HCT116 (cell line): Measurements from ENCODE around the gene DCTN4. TPM values are rescaled to one million over a fixed set of nuclear protein-coding genes. Genes with fewer than 3 reads are reported as not detected.
A peak's percentile ranks its signal among the peaks of the same experiment; 100 is the strongest.

ENCODE experiments used
- ATAC-seq: fragments of 200-7000 bp; cut with Tn5 transposase; 2 replicates; pipeline ENCODE4 v1.9.1; 2020; ENCODE audit warnings: mild to moderate bottlenecking, moderate library complexity
- BruUV-seq: library from RNA; stranded (reverse); fragments of 400-500 nt; replicated peaks from 2 replicates; lab custom pipeline; 2021; lab: Mats Ljungman, UMichigan
- CTCF ChIA-PET: fragments of 300-600 bp; sonication (Branson Sonifier 250); formaldehyde crosslinking; loops from one replicate; lab custom pipeline; 2021; ENCODE audit warnings: antibody characterized with exemption; lab: Charles Lee
- POLR2A ChIA-PET: fragments of 300-600, 350-600 bp; sonication (Branson Sonifier 250); formaldehyde crosslinking; loops from one replicate; lab custom pipeline; 2021; ENCODE audit warnings: antibody characterized with exemption; lab: Charles Lee
- RAD21 ChIA-PET, 2 experiments: fragments of 300-600 bp; sonication (Branson Sonifier 250); formaldehyde crosslinking; loops; one replicate each; lab custom pipeline; 2023; ENCODE audit warnings: low total read pairs in 2 of 2; ENCODE audit not compliant: uncharacterized antibody in 2 of 2, unreplicated experiment in 2 of 2, low non-redundant PET in 1 of 2; lab: Charles Lee
- DNase-seq: peaks from one replicate; pipeline ENCODE4 v3.0.0-alpha.2; 2010; ENCODE audit warnings: low read depth, low spot score
- H2AFZ ChIP-seq: fragments of 200-600 bp; shearing (Covaris generic), sonication (generic); 2 replicates; pipeline ENCODE4 v1.6.1; 2017; ENCODE audit warnings: low read depth, mixed run types, mixed read lengths, antibody characterized with exemption, low read length; ENCODE audit not compliant: poor library complexity, severe bottlenecking
- H3K27ac ChIP-seq: 2 replicates; pipeline ENCODE4 v1.5.1; 2012; ENCODE audit warnings: low read depth, low read length
- H3K27me3 ChIP-seq: fragments of 200-600 bp; sonication (generic); 2 replicates; pipeline ENCODE4 v1.6.1; 2016; ENCODE audit warnings: mixed run types, low read length, mixed read lengths; ENCODE audit not compliant: insufficient read depth
- H3K36me3 ChIP-seq, 2 experiments: fragments of 200-500 bp in 1 of 2; fragments of 200-600 bp in 1 of 2; sonication (Bioruptor generic) in 1 of 2; sonication (generic) in 1 of 2; 2 replicates each; pipeline versions ENCODE4 v1.5.1 to v1.6.1; 2014 to 2016; ENCODE audit warnings: low read length in 2 of 2, inconsistent platforms in 1 of 2, mixed read lengths in 1 of 2, mixed run types in 1 of 2; ENCODE audit not compliant: insufficient read depth in 2 of 2, control insufficient read depth in 1 of 2
- H3K4me1 ChIP-seq, 2 experiments: fragments of 200-600 bp in 1 of 2; sonication (generic) in 1 of 2; 2 replicates each; pipeline versions ENCODE4 v1.5.1 to v1.6.1; 2012 to 2017; ENCODE audit warnings: low read length in 2 of 2, inconsistent platforms in 1 of 2, mild to moderate bottlenecking in 1 of 2, mixed read lengths in 1 of 2, mixed run types in 1 of 2, moderate library complexity in 1 of 2; ENCODE audit not compliant: insufficient read depth in 2 of 2, control insufficient read depth in 1 of 2
- H3K4me2 ChIP-seq: fragments of 200-600 bp; sonication (generic); 2 replicates; pipeline ENCODE4 v1.6.1; 2017; ENCODE audit warnings: mixed run types, low read length, mixed read lengths
- H3K4me3 ChIP-seq, 2 experiments: fragments of 200-600 bp in 1 of 2; sonication (generic) in 1 of 2; replicated peaks in 1 of 2; 2 replicates each; pipeline ENCODE4 v1.5.1; 2011 to 2016; ENCODE audit warnings: low read length in 2 of 2, control low read depth in 1 of 2, low read depth in 1 of 2, mild to moderate bottlenecking in 1 of 2, mixed read lengths in 1 of 2, mixed run types in 1 of 2
- H3K79me2 ChIP-seq: fragments of 200-600 bp; sonication (generic); 2 replicates; pipeline ENCODE4 v1.6.1; 2017; ENCODE audit warnings: mild to moderate bottlenecking, mixed run types, low read length, moderate library complexity, mixed read lengths; ENCODE audit not compliant: insufficient read depth
- H3K9ac ChIP-seq: fragments of 200-600 bp; sonication (generic); 2 replicates; pipeline ENCODE4 v1.6.1; 2016; ENCODE audit warnings: low read length, mixed read lengths
- H3K9me2 ChIP-seq: fragments of 200-600 bp; sonication (generic), shearing (Covaris generic); 2 replicates; pipeline ENCODE4 v1.6.1; 2017; ENCODE audit warnings: mixed run types, mild to moderate bottlenecking, moderate library complexity; ENCODE audit not compliant: insufficient read depth
- H3K9me3 ChIP-seq, 2 experiments: fragments of 200-500 bp in 1 of 2; fragments of 200-600 bp in 1 of 2; sonication (Bioruptor generic) in 1 of 2; sonication (generic) in 1 of 2; 2 replicates each; pipeline ENCODE4 v1.6.1; 2014 to 2017; ENCODE audit warnings: low read length in 2 of 2, mixed read lengths in 2 of 2, inconsistent platforms in 1 of 2, low read depth in 1 of 2, mild to moderate bottlenecking in 1 of 2, mixed run types in 1 of 2, moderate library complexity in 1 of 2; ENCODE audit not compliant: control insufficient read depth in 1 of 2, insufficient read depth in 1 of 2
- H4K20me1 ChIP-seq: fragments of 200-600 bp; sonication (generic), shearing (Covaris generic); 2 replicates; pipeline ENCODE4 v1.6.1; 2017; ENCODE audit warnings: mixed run types, mild to moderate bottlenecking, moderate library complexity; ENCODE audit not compliant: insufficient read depth
- EGR1 ChIP-seq: IDR thresholded peaks from 2 replicates; pipeline ENCODE4 v1.6.1; 2012; ENCODE audit warnings: low read depth
- ELF1 ChIP-seq: IDR thresholded peaks from 2 replicates; pipeline ENCODE4 v1.6.1; 2012; ENCODE audit warnings: low read depth, borderline replicate concordance
- EZH2 ChIP-seq: fragments of 200-600 bp; sonication (generic); IDR thresholded peaks from 2 replicates; pipeline ENCODE4 v1.6.1; 2017; ENCODE audit warnings: antibody characterized with exemption, mixed run types
- JUND ChIP-seq: IDR thresholded peaks from 2 replicates; pipeline ENCODE4 v1.6.1; 2012
- POLR2AphosphoS5 ChIP-seq: IDR thresholded peaks from 2 replicates; pipeline ENCODE4 v1.6.1; 2011; ENCODE audit warnings: mild to moderate bottlenecking, low read depth, low read length, moderate library complexity
- RAD21 ChIP-seq: IDR thresholded peaks from 2 replicates; pipeline ENCODE4 v1.6.1; 2012; ENCODE audit warnings: low read depth, mild to moderate bottlenecking
- SRF ChIP-seq: IDR thresholded peaks from 2 replicates; pipeline ENCODE4 v1.6.1; 2012; ENCODE audit warnings: low read depth
- TCF7L2 ChIP-seq: IDR thresholded peaks from 2 replicates; pipeline ENCODE4 v1.7.0; 2011; ENCODE audit warnings: borderline replicate concordance, inconsistent platforms; ENCODE audit not compliant: insufficient read depth, insufficient read length; ENCODE audit errors: extremely low read depth
- YY1 ChIP-seq: IDR thresholded peaks from 2 replicates; pipeline ENCODE4 v1.6.1; 2011; ENCODE audit warnings: low read length, low read depth, moderate library complexity, mild to moderate bottlenecking; ENCODE audit not compliant: insufficient replicate concordance; ENCODE audit errors: extremely low read depth
- ZFX ChIP-seq: fragments of 450-650 bp; IDR thresholded peaks from 2 replicates; pipeline ENCODE4 v1.6.1; 2017
- intact Hi-C: fragments of 100-400 bp; cut with micrococcal nuclease; formaldehyde crosslinking; loops from 2 replicates; pipeline ENCODE4 v1.10.0; 2022
- total RNA-seq: library from RNA; stranded (reverse); gene quantifications from one replicate; pipeline ENCODE4 v1.2.1, GENCODE V29; 2021; ENCODE audit not compliant: unreplicated experiment

Gene DCTN4
- total RNA-seq, 1 experiment from 2014 or later: 78.8 TPM

DNA sequence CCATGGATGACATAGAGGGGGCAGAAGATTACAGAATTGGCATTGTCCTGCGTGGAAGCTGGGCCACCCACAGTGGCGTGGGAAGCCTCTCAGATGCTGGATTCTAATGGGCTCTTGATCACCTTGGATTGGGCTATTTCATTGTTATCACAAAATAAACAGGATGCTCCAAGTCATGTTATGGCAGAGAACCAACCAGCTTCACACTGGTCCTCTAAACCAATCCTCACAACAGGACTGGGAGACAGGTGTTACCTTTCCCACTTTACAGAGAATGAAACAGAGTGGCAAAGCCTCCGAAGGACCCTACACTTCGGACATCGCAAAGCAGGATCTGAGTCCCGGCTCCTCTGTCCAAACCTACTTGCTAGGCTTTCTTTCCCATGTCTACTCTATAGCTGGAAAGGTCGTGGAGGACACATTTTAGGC lies 19.3 kb upstream of the DCTN4 start:
- peak; percentile 18; the same call in 1 of the 2 replicates for ATAC-seq
- ChIA-PET POLR2A (interaction anchor here (1.0 to 2.5 kb wide), 6 partner anchors 9 to 24 kb away, joined by 3 to 9 read pairs (median 4); partner anchors contain the start of gene DCTN4), RAD21 (interaction anchor here in 1 of 2 experiments (0.6 to 1.2 kb wide), 2 partner anchors 77 to 927 kb away, joined by 3 read pairs; partner anchors contain the start of gene RBM22), CTCF (interaction anchor here (0.7 to 1.4 kb wide), 2 partner anchors 23 to 328 kb away, joined by 3 read pairs; partner anchors contain the start of gene RPS14)
- H3K9ac ChIP-seq: peak overlapping the region; percentile 73
- intact Hi-C loops: loop anchor here (2.0 to 5.0 kb wide), 2 partner anchors 19 to 216 kb away; partner anchors contain the start of gene DCTN4
- no peaks in the 10 kb centered on the region for H3K36me3 ChIP-seq
- TF ChIP-seq ELF1 (no peak), RAD21 (no peak), EZH2 (no peak), TCF7L2 (no peak), JUND (no peak), YY1 (no peak), POLR2AphosphoS5 (no peak), SRF (no peak), ZFX (no peak), EGR1 (no peak)
- DNase-seq: no peak
- H3K4me3 ChIP-seq: peak overlapping the region; percentile 74 to 85
- H3K27ac ChIP-seq: peak overlapping the region; percentile 89
- peaks cover 40 to 52% of the 10 kb centered on the region in 2 experiments for H3K4me1 ChIP-seq
- no peaks in the 10 kb centered on the region for H4K20me1 ChIP-seq
- H3K9me3 ChIP-seq: no peaks in the 10 kb centered on the region
- H3K9me2 ChIP-seq: no peaks in the 10 kb centered on the region; the same call in 1 of the 2 replicates
- H3K4me2 ChIP-seq: peak overlapping the region; percentile 94
- H2AFZ ChIP-seq: peak overlapping the region; percentile 72
- TSS peak; percentile 58 for BruUV-seq
- H3K27me3 ChIP-seq: no peaks in the 10 kb centered on the region
- peaks cover 42% of the 10 kb centered on the region; the same call in 1 of the 2 replicates for H3K79me2 ChIP-seq
